SKM-1 (cell line): ENCODE data around the gene PHC2.

Source experiments
- DNase-seq: peaks from one replicate; lab custom pipeline; 2025; ENCODE audit not compliant: unreplicated experiment; lab: John Stamatoyannopoulos, UW

The PHC2 gene

GRCh38 chr1:33373606-33374005 lies 57.3 kb downstream of the PHC2 start:
- no peak for DNase-seq

- DNase-seq = no peak
These were observed 58.2 kb downstream of the PHC2 start for GRCh38 chr1:33372677-33373076.

DNA sequence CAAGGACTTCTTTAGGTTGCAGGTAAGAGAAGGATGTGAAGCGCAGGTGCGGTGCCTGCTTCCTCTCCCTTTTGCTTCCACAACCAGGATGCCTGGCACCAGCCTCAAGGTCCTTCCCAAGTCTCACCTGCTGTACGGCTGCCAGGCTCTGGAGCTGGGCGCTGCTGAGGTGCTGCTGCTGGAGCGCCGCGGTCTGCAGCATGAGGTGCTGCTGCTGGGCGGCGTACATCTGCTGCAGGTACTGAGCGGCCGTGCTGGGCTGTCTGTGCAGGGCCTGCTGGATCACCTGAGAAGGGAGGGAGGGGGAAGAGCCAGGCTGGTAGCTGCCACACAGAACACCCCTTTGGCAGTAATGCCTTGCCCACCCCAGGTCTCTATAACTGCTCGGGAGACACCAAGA lies 58.7 kb downstream of the PHC2 start:
- no peak for DNase-seq

GRCh38 chr1:33371334-33371733 lies 59.6 kb downstream of the PHC2 start:
- no peak for DNase-seq

GRCh38 chr1:33370827-33371226 lies 60.1 kb downstream of the PHC2 start:
- DNase-seq = no peak

DNA sequence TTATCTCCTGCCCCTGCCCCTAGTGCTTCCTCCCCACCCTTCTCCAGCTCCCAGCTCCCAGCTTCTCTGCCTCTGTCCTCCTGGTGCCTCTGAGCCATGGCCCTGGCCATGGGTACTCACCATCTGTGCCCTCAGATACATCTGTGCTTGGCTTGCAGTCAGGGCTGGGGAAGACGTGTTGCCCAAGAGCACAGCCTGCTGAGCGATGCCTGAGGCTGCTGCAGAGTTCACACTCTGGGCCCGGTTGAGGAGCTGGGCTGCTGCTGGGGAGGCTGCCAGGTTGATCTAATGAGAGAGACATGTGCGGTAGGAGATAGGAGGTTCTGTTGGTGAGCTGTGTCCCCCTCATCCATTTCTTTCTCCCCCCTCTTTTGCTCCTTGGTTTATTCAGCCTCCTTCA lies 60.6 kb downstream of the PHC2 start:
- no peak for DNase-seq

- DNase-seq = no peak
These were observed 61.1 kb downstream of the PHC2 start for GRCh38 chr1:33369764-33370163.

DNA sequence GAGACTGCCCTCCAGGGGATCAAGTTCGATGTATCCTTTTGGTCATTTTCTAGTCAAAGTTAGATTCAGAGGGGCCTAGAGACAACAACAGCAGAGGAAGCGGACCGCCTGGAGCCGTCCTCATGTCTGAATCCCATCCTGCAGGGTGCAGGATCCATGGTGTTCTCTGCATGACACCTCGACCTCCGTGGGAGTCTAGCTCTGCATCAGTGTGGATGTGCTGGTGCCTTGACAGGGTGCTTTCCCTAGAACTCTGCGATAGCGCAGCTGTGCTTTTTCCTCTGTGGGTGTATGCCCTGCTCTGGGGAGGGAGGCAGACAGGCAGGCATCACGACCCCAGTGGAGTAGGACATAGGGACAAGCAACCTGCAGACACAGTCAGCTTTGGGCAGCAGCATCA lies 61.8 kb downstream of the PHC2 start:
- DNase-seq = no peak

DNA sequence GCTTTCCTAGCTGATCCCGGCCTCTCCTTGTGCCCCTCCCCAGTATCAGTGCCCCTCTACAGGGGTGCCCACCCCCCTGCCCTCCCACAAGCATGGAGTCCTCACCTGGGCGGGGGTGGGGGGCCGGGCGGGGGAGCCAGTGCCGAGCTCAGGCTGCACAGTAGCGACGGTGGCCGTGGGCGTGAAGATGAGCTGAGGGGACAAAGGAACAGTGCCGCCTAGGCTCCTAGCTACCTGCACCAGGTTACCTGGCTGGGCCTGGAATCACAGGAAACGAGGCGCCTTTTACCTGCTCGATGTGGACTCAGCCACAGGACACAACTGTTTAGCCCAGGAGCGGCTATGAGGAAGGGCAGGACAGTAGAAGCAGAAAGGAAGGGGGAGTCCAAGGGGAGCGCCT lies 62.5 kb downstream of the PHC2 start:
- DNase-seq = no peak

- peak; percentile 44 for DNase-seq
These were observed 63.1 kb downstream of the PHC2 start for GRCh38 chr1:33367485-33368405.

- no peak for DNase-seq
These were observed 64.0 kb downstream of the PHC2 start for GRCh38 chr1:33366762-33367484.

DNA sequence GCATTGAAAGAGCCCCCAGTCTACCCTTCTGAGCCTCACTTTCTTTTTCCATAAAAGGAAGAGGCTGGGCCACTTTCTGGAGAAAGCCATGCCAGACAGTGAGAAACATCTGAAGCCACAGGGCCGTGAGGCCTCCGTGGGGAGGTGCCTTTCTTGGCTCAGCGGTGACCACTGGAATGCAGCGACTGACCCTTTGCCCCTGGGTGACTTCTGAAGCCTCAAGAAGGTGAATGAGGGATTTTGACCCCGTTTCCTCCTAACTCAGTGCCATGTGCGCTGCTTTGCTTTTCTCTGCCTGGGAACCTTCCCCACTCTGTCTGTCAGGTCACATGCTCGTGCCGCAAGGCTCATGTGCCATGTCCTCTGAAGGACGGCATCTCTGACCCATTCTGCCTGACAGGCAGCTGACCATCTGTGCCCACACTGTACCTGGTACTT lies 65.3 kb downstream of the PHC2 start:
- DNase-seq = no peak

DNA sequence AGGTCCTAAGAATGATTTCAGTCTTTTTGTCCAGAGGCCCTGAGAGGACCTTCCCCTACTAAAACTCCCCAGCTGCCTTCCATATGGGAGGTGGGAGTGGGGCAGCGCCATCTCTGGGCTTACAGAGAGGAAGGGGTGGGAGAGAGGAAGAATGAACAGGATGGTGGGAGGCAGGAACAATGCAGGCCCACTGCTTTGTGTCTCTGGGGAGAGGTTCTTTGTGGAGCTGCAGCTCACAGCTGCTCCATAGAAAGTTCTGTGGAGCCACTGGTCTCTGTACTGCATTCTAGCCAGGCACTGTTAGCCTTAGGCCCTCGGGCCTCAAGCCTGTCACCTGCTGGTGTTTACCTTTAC lies 66.4 kb downstream of the PHC2 start:
- no peak for DNase-seq

GRCh38 chr1:33363470-33363861 lies 67.4 kb downstream of the PHC2 start:
- no peak for DNase-seq

- DNase-seq = no peak
These were observed 67.9 kb downstream of the PHC2 start for GRCh38 chr1:33363021-33363420.

DNA sequence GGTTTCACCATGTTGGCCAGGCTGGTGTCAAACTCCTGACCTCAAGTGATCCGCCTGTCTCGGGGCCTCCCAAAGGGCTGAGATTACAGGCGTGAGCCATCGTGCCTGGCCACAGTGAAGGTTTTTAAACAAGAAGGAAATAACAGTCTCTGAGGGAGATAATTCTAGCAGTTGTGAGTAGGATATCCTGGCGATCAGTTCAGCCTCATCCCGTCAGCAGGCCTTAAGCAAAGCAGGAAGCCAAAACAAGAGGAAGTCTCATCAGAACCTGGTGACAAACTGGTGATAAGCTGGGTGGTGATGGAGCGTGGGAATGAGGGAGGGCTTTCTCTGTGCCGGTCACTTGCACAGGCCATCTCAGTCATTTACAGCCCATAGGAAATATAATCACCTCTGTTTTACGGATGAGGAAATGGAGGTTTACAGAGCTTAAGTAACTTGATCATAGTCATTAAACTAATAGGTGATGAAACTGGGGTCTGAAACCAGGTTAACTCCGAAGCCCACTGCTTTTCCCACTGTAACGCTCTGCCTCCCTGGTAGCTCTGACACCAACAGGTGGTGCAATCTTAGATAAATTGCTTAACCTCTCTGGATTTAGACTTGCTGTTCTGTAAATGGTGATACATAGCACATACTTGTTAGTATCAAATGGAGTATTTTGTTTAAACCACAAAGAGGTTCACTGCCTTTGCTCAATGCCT lies 69.2 kb downstream of the PHC2 start:
- no peak for DNase-seq

GRCh38 chr1:33360367-33360766 lies 70.5 kb downstream of the PHC2 start:
- no peak for DNase-seq

GRCh38 chr1:33359931-33360330 lies 71.0 kb downstream of the PHC2 start:
- no peak for DNase-seq

DNA sequence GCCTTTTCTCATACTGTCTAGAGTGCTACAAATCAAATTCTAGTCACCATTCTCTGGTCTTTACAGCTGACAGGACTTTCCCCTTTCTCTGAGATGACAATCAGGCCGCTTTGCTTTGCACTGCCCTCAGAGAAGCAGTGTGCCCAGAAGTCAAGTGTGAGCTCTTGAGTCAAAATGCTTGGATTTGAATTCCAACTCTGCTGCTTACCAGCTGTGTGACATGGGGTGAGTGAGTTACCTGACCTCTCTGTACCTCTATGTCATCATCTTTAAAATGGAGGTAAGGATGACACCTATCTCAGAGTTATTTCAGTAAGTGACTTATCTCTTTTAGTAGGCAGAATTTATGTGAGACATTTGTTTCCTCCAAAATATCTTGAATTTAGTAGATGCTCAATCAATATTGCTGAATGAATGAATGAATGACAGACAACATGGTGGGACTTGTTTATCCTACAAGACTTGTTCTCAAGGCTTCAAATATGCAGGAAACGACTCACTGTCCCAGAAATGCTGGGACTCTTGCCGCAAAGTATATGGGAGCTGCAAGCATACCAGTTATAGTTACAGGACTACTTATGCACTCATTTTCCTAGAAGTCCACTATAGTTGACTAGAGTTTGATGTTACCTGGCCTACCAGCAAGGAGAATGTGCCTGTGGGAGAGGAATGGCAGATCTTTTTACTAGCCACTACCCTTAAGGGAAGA lies 71.9 kb downstream of the PHC2 start:
- DNase-seq = no peak

GRCh38 chr1:33358114-33358794 lies 72.6 kb downstream of the PHC2 start:
- no peak for DNase-seq

DNA sequence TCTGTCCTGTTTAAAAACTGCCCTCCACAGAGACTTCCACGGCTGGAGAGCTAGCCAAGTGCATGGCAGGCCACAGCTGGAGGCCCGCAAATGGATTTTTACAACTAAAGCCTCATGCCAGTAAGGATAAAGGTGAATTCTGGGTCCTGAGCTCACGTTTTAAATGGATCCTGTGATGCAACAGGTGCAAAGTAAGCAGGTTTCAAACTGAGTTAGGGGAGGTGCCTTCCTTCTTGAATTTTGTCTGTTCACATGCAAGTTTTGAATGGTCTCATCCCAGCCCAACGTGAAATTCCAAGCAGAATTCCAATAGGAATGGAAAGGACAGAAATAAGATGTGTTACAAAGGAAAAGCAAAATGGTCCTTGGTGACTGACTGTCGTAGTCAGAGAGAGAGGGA lies 73.8 kb downstream of the PHC2 start:
- no peak for DNase-seq
